ENCODE results near the gene SRSF11.

The SRSF11 gene

GRCh38 chr1:70222716-70223235 is 1.6 kb downstream of the SRSF11 start:
- no peak for DNase-seq

GRCh38 chr1:70224954-70225353 is 3.8 kb downstream of the SRSF11 start:
- DNase-seq, result no peak

GRCh38 chr1:70227439-70227838 is 6.3 kb downstream of the SRSF11 start:
- DNase-seq, result no peak

- DNase-seq, result no peak
These were observed 7.5 kb downstream of the SRSF11 start for GRCh38 chr1:70228670-70229069.

- no peak for DNase-seq
These were observed 10.3 kb downstream of the SRSF11 start for GRCh38 chr1:70231475-70231874.

GRCh38 chr1:70234733-70235132 is 13.6 kb downstream of the SRSF11 start:
- no peak for DNase-seq

- no peak for DNase-seq
These were observed 18.8 kb downstream of the SRSF11 start for GRCh38 chr1:70239940-70240339.

- no peak for DNase-seq
These were observed 25.9 kb downstream of the SRSF11 start for GRCh38 chr1:70247122-70247521.

GRCh38 chr1:70247768-70248167 is 26.6 kb downstream of the SRSF11 start:
- DNase-seq, result no peak

GRCh38 chr1:70248729-70249128 is 27.5 kb downstream of the SRSF11 start:
- DNase-seq, result no peak

- DNase-seq, result no peak
These were observed 35.5 kb downstream of the SRSF11 start for GRCh38 chr1:70256664-70257063.

GRCh38 chr1:70264839-70265238 is 43.7 kb downstream of the SRSF11 start:
- no peak for DNase-seq

GRCh38 chr1:70265946-70266345 is 44.8 kb downstream of the SRSF11 start:
- no peak for DNase-seq

- DNase-seq, result no peak
These were observed 56.7 kb downstream of the SRSF11 start for GRCh38 chr1:70277875-70278274.

GRCh38 chr1:70278710-70279109 is 57.5 kb downstream of the SRSF11 start:
- no peak for DNase-seq

GRCh38 chr1:70284366-70284765 is 63.2 kb downstream of the SRSF11 start:
- no peak for DNase-seq

- no peak for DNase-seq
These were observed 65.3 kb downstream of the SRSF11 start for GRCh38 chr1:70286453-70286852.

- no peak for DNase-seq
These were observed 67.0 kb downstream of the SRSF11 start for GRCh38 chr1:70288166-70288565.

- no peak for DNase-seq
These were observed 69.0 kb downstream of the SRSF11 start for GRCh38 chr1:70290218-70290617.

- DNase-seq, result no peak
These were observed 72.1 kb downstream of the SRSF11 start for GRCh38 chr1:70293186-70293843.

- DNase-seq, result no peak
These were observed 74.6 kb downstream of the SRSF11 start for GRCh38 chr1:70295749-70296148.

GRCh38 chr1:70299472-70299871 is 78.3 kb downstream of the SRSF11 start:
- DNase-seq, result no peak

Measured in stimulated activated CD4-positive, alpha-beta T cell treated with anti-CD3 and anti-CD28 coated beads, Interleukin-12 subunit alpha, Interleukin-12 subunit beta, amount 100 ng/mL, for 4 hours (primary cell).